A549 (cell line): ENCODE data around the gene PAX9.

Source experiments
- FOSL2 ChIP-seq, 2 experiments: fragments of 450-650 bp in 1 of 2; fragments of >200 bp in 1 of 2; sonication (Bioruptor Twin) in 1 of 2; formaldehyde crosslinking; IDR thresholded peaks; 2 replicates each; pipeline versions ENCODE4 v1.5.0 to v1.6.1; 2016 to 2020; ENCODE audit warnings: mild to moderate bottlenecking in 1 of 2, moderate library complexity in 1 of 2
- RAD21 ChIP-seq, 2 experiments: fragments of >200 bp in 1 of 2; sonication (Bioruptor Twin) in 1 of 2; formaldehyde crosslinking in 1 of 2; IDR thresholded peaks in 1 of 2; conservative IDR thresholded peaks in 1 of 2; 2 replicates in 1 of 2; 3 replicates in 1 of 2; pipeline ENCODE4 v1.6.1; 2012 to 2018; ENCODE audit warnings: inconsistent platforms in 1 of 2
- RARB ChIP-seq: fragments of 250-450 bp; sonication (Bioruptor Pico); IDR thresholded peaks from 2 replicates; pipeline ENCODE4 v1.8.0; 2021; ENCODE audit warnings: mild to moderate bottlenecking, moderate library complexity
- TP53 ChIP-seq: fragments of 250-450 bp; sonication (Bioruptor Pico); IDR thresholded peaks from 2 replicates; pipeline ENCODE4 v1.5.0; 2021; ENCODE audit warnings: mild to moderate bottlenecking, moderate library complexity
- ZNF302 ChIP-seq: fragments of 250-450 bp; sonication (Bioruptor Pico); IDR thresholded peaks from 2 replicates; pipeline ENCODE4 v1.9.0; 2021; ENCODE audit warnings: inconsistent platforms, mild to moderate bottlenecking, moderate library complexity
- TF ChIP-seq, protein P1 (sequence below): fragments of >200 bp; sonication (Bioruptor Twin); formaldehyde crosslinking; IDR thresholded peaks from 3 replicates; pipeline ENCODE4 v1.5.1; 2016
- TF ChIP-seq, protein P2 (sequence below): IDR thresholded peaks from 2 replicates; pipeline ENCODE4 v1.6.1; 2012

DNA sequence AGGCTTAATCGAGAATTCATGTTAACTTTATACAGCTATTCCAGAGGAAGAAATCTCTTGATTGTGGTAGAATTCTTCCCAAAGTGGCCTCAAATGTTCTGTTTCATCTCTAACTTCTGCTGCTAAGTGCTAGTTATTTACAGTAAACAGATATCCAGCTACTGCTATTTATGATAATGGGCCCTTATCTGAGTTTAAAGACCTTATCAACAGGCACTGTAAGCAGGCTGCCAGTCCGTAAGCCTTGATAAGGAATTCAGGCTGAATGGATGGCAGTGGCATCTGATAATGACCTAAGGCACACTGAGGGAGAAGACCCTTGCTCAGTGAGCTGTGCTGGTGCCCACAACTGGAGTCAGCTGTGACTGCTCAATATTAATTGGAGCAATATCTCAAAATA lies 59.0 kb downstream of the PAX9 start:
- TF ChIP-seq TP53 (CRISPR knock-in tag) (no peak), RARB (no peak), ZNF302 (no peak), RAD21 (conservative IDR thresholded peaks at IDR 0.05 in 1 of 2, IDR thresholded peaks at IDR 0.05 in 1 of 2) (no peak), FOSL2 (IDR thresholded peaks at IDR 0.05) (no peak), FOSL2 (CRISPR knock-in tag; IDR thresholded peaks at IDR 0.05) (no peak)
- TF ChIP-seq, protein P1, sequence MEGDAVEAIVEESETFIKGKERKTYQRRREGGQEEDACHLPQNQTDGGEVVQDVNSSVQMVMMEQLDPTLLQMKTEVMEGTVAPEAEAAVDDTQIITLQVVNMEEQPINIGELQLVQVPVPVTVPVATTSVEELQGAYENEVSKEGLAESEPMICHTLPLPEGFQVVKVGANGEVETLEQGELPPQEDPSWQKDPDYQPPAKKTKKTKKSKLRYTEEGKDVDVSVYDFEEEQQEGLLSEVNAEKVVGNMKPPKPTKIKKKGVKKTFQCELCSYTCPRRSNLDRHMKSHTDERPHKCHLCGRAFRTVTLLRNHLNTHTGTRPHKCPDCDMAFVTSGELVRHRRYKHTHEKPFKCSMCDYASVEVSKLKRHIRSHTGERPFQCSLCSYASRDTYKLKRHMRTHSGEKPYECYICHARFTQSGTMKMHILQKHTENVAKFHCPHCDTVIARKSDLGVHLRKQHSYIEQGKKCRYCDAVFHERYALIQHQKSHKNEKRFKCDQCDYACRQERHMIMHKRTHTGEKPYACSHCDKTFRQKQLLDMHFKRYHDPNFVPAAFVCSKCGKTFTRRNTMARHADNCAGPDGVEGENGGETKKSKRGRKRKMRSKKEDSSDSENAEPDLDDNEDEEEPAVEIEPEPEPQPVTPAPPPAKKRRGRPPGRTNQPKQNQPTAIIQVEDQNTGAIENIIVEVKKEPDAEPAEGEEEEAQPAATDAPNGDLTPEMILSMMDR: no peak
- TF ChIP-seq, protein P2, sequence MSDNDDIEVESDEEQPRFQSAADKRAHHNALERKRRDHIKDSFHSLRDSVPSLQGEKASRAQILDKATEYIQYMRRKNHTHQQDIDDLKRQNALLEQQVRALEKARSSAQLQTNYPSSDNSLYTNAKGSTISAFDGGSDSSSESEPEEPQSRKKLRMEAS: no peak
